GM12891 (cell line): ENCODE measurements around the gene UNC45B.

Experiments used
- POLR2A ChIP-seq: IDR thresholded peaks from 2 replicates; pipeline ENCODE4 v1.6.1; 2011; ENCODE audit warnings: low read depth, low read length, control low read depth
- POLR2AphosphoS5 ChIP-seq: IDR thresholded peaks from 2 replicates; pipeline ENCODE4 v1.6.1; 2011; ENCODE audit warnings: low read depth, low read length, control low read depth
- TAF1 ChIP-seq: IDR thresholded peaks from 2 replicates; pipeline ENCODE4 v1.6.1; 2011; ENCODE audit warnings: low read depth, low read length, control low read depth

- TF ChIP-seq TAF1 (no peak), POLR2AphosphoS5 (no peak), POLR2A (no peak)
These were observed 42.7 kb upstream of the UNC45B start for GRCh38 chr17:35104844-35105450.
